Activated naive CD8-positive, alpha-beta T cell treated with anti-CD3 and anti-CD28 coated beads, Interleukin-2, amount 10 ng/mL, durations not matched to agents 7 days and 5 days (primary cell): ENCODE measurements around the gene PARVB. TPM values are rescaled to one million over a fixed set of nuclear protein-coding genes. Genes with fewer than 3 reads are reported as not detected.

Experiments
- ATAC-seq: fragments of 150-1000 bp; cut with Tn5 transposase; one replicate; pipeline ENCODE4 v1.10.0; 2021; ENCODE audit warnings: low read depth, moderate library complexity
- POLR2A ChIA-PET: fragments of 350-600 bp; sonication (Branson Sonifier 250); formaldehyde crosslinking; loops from one replicate; lab custom pipeline; 2021; ENCODE audit warnings: antibody characterized with exemption; lab: Charles Lee
- DNase-seq: peaks from one replicate; pipeline ENCODE4 v3.0.0; 2021
- H3K27ac Mint-ChIP-seq: one replicate; pipeline ENCODE4 v1.8.0; 2022; ENCODE audit warnings: mild to moderate bottlenecking, mixed read lengths
- H3K27me3 Mint-ChIP-seq: one replicate; pipeline ENCODE4 v1.8.0; 2022; ENCODE audit warnings: mild to moderate bottlenecking, moderate library complexity, mixed read lengths
- H3K36me3 Mint-ChIP-seq: one replicate; pipeline ENCODE4 v1.8.0; 2021; ENCODE audit warnings: mild to moderate bottlenecking, mixed read lengths
- H3K4me1 Mint-ChIP-seq: one replicate; pipeline ENCODE4 v1.8.0; 2021; ENCODE audit warnings: mixed read lengths
- H3K4me3 Mint-ChIP-seq: one replicate; pipeline ENCODE4 v1.8.0; 2022; ENCODE audit warnings: mild to moderate bottlenecking, moderate library complexity, mixed read lengths
- H3K9me3 Mint-ChIP-seq: one replicate; pipeline ENCODE4 v1.8.0; 2021; ENCODE audit warnings: mixed read lengths
- total RNA-seq, 2 experiments: library from RNA; stranded (reverse); gene quantifications; one replicate each; pipeline ENCODE4 v1.2.3, GENCODE V29; 2021

The PARVB gene
- 10 to 100 TPM; 39.6 to 40.7 TPM for total RNA-seq

- no peaks in the 10 kb centered on the region for H3K36me3 Mint-ChIP-seq
- no peaks in the 10 kb centered on the region for H3K27me3 Mint-ChIP-seq
- H3K4me1 Mint-ChIP-seq: peaks cover 27% of the 10 kb centered on the region
- peak within 1 kb of the TSS; percentile 81 for H3K27ac Mint-ChIP-seq
- POLR2A ChIA-PET: interaction anchor here (1.0 to 2.8 kb wide), 3 partner anchors 9 to 157 kb away, joined by 3 to 14 read pairs (median 3); partner anchors contain the start of genes PARVG and SAMM50
- H3K4me3 Mint-ChIP-seq: peak within 1 kb of the TSS; percentile 89
- ATAC-seq (peak; percentile 22), DNase-seq (peak; percentile 65)
- no peaks in the 10 kb centered on the region for H3K9me3 Mint-ChIP-seq
Observed at GRCh38 chr22:44024288-44024921, at the start of gene PARVB. TSS of gene PARVB (plus strand) at chr22:44024302. CDS start at chr22:44024340, 38 bp downstream.

GRCh38 chr22:43975041-43975440 lies 49.1 kb upstream of the PARVB start:
- POLR2A ChIA-PET: no interaction called here

GRCh38 chr22:43976861-43977795 lies 47.0 kb upstream of the PARVB start:
- peaks cover 21% of the 10 kb centered on the region for H3K36me3 Mint-ChIP-seq

More at GRCh38 chr22:43975041-43975440, 49.1 kb upstream of the PARVB start:
- no peak for DNase-seq
- no peaks in the 10 kb centered on the region for H3K4me1 Mint-ChIP-seq
- H3K9me3 Mint-ChIP-seq: no peaks in the 10 kb centered on the region
- no peak overlapping the region for H3K4me3 Mint-ChIP-seq
- H3K36me3 Mint-ChIP-seq: peaks cover 19% of the 10 kb centered on the region
- no peak for ATAC-seq
- H3K27me3 Mint-ChIP-seq: no peaks in the 10 kb centered on the region
- no peak overlapping the region for H3K27ac Mint-ChIP-seq

GRCh38 chr22:43978558-43978957 lies 45.5 kb upstream of the PARVB start:
- H3K4me1 Mint-ChIP-seq: peaks cover 1% of the 10 kb centered on the region
- DNase-seq: no peak
- POLR2A ChIA-PET: no interaction called here
- peaks cover 23% of the 10 kb centered on the region for H3K36me3 Mint-ChIP-seq
- H3K27ac Mint-ChIP-seq: no peak overlapping the region
- no peak for ATAC-seq
- no peaks in the 10 kb centered on the region for H3K27me3 Mint-ChIP-seq
- no peak overlapping the region for H3K4me3 Mint-ChIP-seq
- H3K9me3 Mint-ChIP-seq: no peaks in the 10 kb centered on the region

More at GRCh38 chr22:43976861-43977795, 47.0 kb upstream of the PARVB start:
- DNase-seq (no peak), ATAC-seq (no peak)
- Mint-ChIP-seq H3K27me3 (no peaks in the 10 kb centered on the region), H3K27ac (no peak overlapping the region), H3K4me3 (no peak overlapping the region), H3K9me3 (no peaks in the 10 kb centered on the region), H3K4me1 (peaks cover 1% of the 10 kb centered on the region)
- POLR2A ChIA-PET: no interaction called here

- Mint-ChIP-seq H3K36me3 (peaks cover 27% of the 10 kb centered on the region), H3K27ac (no peak overlapping the region), H3K4me1 (peaks cover 1% of the 10 kb centered on the region), H3K9me3 (no peaks in the 10 kb centered on the region), H3K27me3 (no peaks in the 10 kb centered on the region), H3K4me3 (no peak overlapping the region)
- no peak for DNase-seq
- ATAC-seq: no peak
- POLR2A ChIA-PET: no interaction called here
Observed at GRCh38 chr22:43980579-43980978, 43.5 kb upstream of the PARVB start.

GRCh38 chr22:43980996-43981395 lies 43.1 kb upstream of the PARVB start:
- H3K4me1 Mint-ChIP-seq: peaks cover 1% of the 10 kb centered on the region
- H3K27ac Mint-ChIP-seq: no peak overlapping the region
- H3K36me3 Mint-ChIP-seq: peaks cover 28% of the 10 kb centered on the region
- H3K4me3 Mint-ChIP-seq: no peak overlapping the region
- no peak for DNase-seq
- no peak for ATAC-seq
- H3K9me3 Mint-ChIP-seq: no peaks in the 10 kb centered on the region
- POLR2A ChIA-PET: no interaction called here
- no peaks in the 10 kb centered on the region for H3K27me3 Mint-ChIP-seq

GRCh38 chr22:43983808-43984207 lies 40.3 kb upstream of the PARVB start:
- ATAC-seq (no peak), DNase-seq (no peak)
- H3K36me3 Mint-ChIP-seq: peaks cover 29% of the 10 kb centered on the region
- no peak overlapping the region for H3K27ac Mint-ChIP-seq
- no peaks in the 10 kb centered on the region for H3K27me3 Mint-ChIP-seq
- no peak overlapping the region for H3K4me3 Mint-ChIP-seq
- peaks cover 1% of the 10 kb centered on the region for H3K4me1 Mint-ChIP-seq
- no peaks in the 10 kb centered on the region for H3K9me3 Mint-ChIP-seq
- POLR2A ChIA-PET: no interaction called here

GRCh38 chr22:43985532-43985931 lies 38.6 kb upstream of the PARVB start:
- no peaks in the 10 kb centered on the region for H3K9me3 Mint-ChIP-seq
- no peak overlapping the region for H3K4me3 Mint-ChIP-seq
- H3K4me1 Mint-ChIP-seq: no peaks in the 10 kb centered on the region
- peaks cover 14% of the 10 kb centered on the region for H3K36me3 Mint-ChIP-seq
- ATAC-seq (no peak), DNase-seq (no peak)
- POLR2A ChIA-PET: interaction anchor here (0.7 kb wide), 1 partner anchor 46 kb away, joined by 5 read pairs; no protein-coding TSS in a partner anchor
- H3K27me3 Mint-ChIP-seq: no peaks in the 10 kb centered on the region
- H3K27ac Mint-ChIP-seq: no peak overlapping the region

- H3K4me3 Mint-ChIP-seq: no peak overlapping the region
- H3K27me3 Mint-ChIP-seq: no peaks in the 10 kb centered on the region
- ATAC-seq (no peak), DNase-seq (no peak)
- H3K4me1 Mint-ChIP-seq: peaks cover 2% of the 10 kb centered on the region
- no peak overlapping the region for H3K27ac Mint-ChIP-seq
- H3K9me3 Mint-ChIP-seq: no peaks in the 10 kb centered on the region
- peaks cover 22% of the 10 kb centered on the region for H3K36me3 Mint-ChIP-seq
- POLR2A ChIA-PET: no interaction called here
Observed at GRCh38 chr22:43988116-43988820, 35.8 kb upstream of the PARVB start.

GRCh38 chr22:43988960-43989359 lies 35.1 kb upstream of the PARVB start:
- no peak overlapping the region for H3K4me3 Mint-ChIP-seq
- H3K27me3 Mint-ChIP-seq: no peaks in the 10 kb centered on the region
- POLR2A ChIA-PET: no interaction called here
- H3K4me1 Mint-ChIP-seq: peaks cover 4% of the 10 kb centered on the region
- H3K36me3 Mint-ChIP-seq: peaks cover 22% of the 10 kb centered on the region
- no peaks in the 10 kb centered on the region for H3K9me3 Mint-ChIP-seq
- DNase-seq (no peak), ATAC-seq (no peak)
- no peak overlapping the region for H3K27ac Mint-ChIP-seq

- POLR2A ChIA-PET: no interaction called here
Observed at GRCh38 chr22:43990044-43990443, 34.1 kb upstream of the PARVB start.

GRCh38 chr22:43991316-43992020 lies 32.6 kb upstream of the PARVB start:
- POLR2A ChIA-PET: no interaction called here
- peaks cover 15% of the 10 kb centered on the region for H3K4me1 Mint-ChIP-seq
- H3K36me3 Mint-ChIP-seq: peaks cover 20% of the 10 kb centered on the region
- H3K9me3 Mint-ChIP-seq: no peaks in the 10 kb centered on the region
- H3K27me3 Mint-ChIP-seq: no peaks in the 10 kb centered on the region
- no peak overlapping the region for H3K27ac Mint-ChIP-seq
- DNase-seq: no peak
- H3K4me3 Mint-ChIP-seq: no peak overlapping the region
- ATAC-seq: no peak

More at GRCh38 chr22:43990044-43990443, 34.1 kb upstream of the PARVB start:
- Mint-ChIP-seq H3K27ac (no peak overlapping the region), H3K36me3 (peaks cover 23% of the 10 kb centered on the region), H3K9me3 (no peaks in the 10 kb centered on the region), H3K4me1 (peaks cover 5% of the 10 kb centered on the region), H3K27me3 (no peaks in the 10 kb centered on the region), H3K4me3 (no peak overlapping the region)
- no peak for DNase-seq
- no peak for ATAC-seq
